SU-DHL-6 (cell line): Measurements from ENCODE around the gene FNDC7.

ENCODE experiments used
- CTCF ChIP-seq: fragments of 200-600 bp; sonication (generic); IDR thresholded peaks from one replicate; pipeline ENCODE4 v1.5.1; 2017; ENCODE audit warnings: antibody characterized with exemption, mild to moderate bottlenecking, low read length, moderate library complexity; ENCODE audit not compliant: insufficient read depth, poor library complexity, severe bottlenecking
- EZH2phosphoT487 ChIP-seq: fragments of 200-600 bp; sonication (generic), shearing (Covaris generic); conservative IDR thresholded peaks from 2 replicates; pipeline ENCODE4 v1.6.1; 2018; ENCODE audit warnings: mild to moderate bottlenecking, antibody characterized with exemption, low read length, moderate library complexity, mixed read lengths

DNA sequence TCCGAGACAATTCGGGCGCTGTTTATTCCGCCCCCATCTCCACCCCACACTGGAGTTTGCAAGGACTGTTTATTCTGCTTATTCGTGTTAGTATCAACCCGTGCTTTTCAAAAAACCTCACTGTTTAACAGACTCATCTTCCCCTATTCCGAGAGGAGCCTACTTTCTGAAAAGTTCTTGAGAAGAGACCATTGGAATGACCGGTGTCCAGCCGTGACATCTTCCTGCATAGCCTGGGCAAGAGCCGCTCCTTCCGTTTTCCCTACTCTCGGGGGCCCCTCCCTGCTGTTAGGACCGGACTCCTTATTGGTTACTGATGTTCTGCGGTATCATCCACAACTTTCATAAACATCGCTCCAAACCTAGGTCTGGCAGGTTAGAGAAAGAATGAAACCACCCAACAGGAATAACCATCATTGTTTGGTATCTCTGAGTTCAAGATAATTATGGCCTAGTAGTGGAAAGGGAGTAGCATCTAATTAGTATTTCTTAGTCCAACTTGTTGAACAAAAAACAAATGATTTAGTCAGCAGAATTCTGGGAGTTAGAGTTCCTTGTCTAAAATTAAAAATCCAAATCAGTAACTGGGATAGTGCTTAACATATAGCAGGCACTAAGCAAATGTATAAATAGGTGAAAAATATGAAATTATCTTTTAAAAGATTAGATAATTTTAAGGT, 34.6 kb downstream of the FNDC7 start:
- no peak for TF ChIP-seq CTCF
- TF ChIP-seq EZH2phosphoT487 = no peak
